GM21515 (cell line): ENCODE data around the gene ADAMTS7.
"Not testable (repeated sequence)": the region's sequence is repeated elsewhere in the genome, so short reads cannot be mapped to it uniquely, and the experiment has no call there.

Experiments used
- ATAC-seq: cut with Tn5 transposase; IDR thresholded peaks from one replicate; pipeline ENCODE4 v1.9.1; 2021; ENCODE audit not compliant: unreplicated experiment

The ADAMTS7 gene

DNA sequence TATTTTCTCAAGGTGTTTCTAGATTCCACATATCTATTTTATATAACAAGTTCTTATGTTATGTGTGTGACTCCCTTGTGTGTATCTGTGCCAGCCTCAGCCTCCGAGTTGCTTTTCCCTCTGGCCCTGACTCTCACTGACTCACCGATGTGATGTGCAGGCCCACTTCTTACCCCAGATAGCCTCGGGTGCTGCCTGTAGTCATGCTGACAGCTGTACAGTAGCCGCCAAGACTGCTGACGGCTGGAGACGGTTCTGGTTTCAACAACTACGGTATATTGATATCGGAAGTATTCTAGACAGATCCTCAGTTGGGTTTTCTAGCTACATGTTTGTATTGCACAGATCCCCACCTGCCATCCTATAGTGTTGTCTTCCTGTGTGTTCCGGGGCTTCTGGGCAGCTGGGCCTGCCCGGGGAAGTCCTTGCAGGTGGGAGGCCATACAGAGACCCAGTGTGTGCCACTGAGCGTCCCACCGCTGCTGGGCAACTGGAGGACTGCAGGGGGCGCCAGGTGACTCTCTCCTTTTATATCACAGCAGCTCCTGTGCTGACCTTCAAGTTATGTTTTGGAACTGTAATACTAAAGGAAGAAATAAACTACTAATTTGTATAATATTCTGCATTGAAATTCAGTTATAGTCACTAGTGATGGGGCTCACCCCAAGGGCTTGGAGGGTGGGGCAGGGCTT is 55.2 kb downstream of the ADAMTS7 start:
- not testable (repeated sequence) for ATAC-seq

DNA sequence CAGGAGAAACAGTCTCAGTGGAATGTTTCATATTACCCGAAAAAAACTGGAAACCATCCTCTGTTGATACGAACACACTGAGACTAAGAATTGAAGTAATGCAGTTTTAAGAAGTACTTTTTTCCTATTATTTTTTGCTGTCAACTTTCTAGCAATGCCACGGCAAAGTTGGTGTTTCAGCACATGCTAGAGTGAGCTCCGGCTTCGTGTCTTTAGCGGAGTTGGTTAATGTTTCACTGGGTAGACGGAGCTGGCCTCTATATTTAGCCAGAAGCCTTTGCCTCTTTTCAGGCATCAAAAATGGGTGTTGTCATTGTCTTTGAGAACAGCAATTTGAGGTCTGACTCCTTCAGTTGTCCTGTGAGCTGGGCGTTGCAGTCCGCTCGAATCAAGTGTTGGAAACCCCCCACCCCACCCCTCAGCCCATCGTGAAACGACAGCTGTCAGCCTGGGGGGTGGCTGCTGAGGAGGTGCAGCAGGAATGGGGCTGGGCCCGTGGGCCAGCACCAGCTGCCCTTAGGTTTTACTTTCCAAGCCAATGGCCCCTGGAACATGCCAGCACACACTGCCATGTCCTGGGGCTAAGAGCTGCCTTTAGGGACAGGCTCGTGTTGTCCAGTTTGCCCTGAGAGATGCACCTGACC is 56.5 kb downstream of the ADAMTS7 start:
- not testable (repeated sequence) for ATAC-seq

DNA sequence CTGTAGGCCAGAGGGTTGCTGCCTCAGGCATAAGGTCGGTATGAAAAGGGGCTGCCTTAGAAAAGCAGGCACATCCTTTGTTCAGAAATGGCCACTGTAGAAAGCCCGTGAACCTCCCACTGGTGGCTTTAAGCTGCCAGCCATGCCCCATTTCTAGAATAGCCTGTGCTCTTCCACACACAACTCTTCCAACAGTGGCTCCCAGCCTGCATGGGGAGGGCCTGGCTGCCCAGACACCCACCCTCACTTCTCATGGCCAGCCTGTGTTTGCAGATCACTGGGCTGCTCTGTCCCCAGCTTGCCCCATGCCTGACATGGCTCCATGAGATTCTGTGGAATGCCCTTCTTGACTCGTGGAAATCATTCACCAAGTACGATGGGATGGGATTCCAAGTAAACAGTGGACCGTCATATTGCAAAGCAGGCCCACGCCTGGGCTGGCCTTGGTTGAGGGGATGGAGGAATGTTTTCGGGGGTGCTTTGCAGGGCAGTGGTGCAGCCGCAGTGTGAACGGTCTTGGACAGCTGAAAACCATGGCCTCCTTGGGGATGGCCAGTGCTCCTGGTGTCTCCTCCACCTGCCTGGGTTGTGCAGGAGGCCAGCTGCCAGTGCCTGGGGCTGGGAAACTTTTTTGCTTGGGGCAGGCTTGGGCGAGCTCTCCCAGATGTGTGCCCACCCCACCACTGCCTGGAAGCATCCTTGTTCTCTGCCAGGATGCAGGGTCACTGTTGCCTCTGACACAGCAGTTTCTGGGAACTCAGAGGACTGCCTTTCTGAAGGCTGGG is 57.3 kb downstream of the ADAMTS7 start:
- not testable (repeated sequence) for ATAC-seq

DNA sequence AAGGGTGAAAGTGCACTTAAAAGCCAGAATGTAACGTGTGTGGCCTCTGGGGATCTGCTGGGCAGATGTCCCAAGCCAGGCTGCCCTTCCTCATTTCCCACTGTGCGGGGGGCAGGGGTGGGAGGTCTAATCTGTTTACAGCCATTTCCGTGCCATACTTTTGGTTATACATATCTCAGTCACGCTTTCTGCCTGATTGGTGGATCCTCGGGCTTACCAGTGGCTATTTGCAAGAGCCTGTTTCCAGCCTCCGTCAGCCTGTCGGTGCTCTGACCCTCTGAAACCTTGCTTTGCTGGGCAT is 58.0 kb downstream of the ADAMTS7 start:
- not testable (repeated sequence) for ATAC-seq

DNA sequence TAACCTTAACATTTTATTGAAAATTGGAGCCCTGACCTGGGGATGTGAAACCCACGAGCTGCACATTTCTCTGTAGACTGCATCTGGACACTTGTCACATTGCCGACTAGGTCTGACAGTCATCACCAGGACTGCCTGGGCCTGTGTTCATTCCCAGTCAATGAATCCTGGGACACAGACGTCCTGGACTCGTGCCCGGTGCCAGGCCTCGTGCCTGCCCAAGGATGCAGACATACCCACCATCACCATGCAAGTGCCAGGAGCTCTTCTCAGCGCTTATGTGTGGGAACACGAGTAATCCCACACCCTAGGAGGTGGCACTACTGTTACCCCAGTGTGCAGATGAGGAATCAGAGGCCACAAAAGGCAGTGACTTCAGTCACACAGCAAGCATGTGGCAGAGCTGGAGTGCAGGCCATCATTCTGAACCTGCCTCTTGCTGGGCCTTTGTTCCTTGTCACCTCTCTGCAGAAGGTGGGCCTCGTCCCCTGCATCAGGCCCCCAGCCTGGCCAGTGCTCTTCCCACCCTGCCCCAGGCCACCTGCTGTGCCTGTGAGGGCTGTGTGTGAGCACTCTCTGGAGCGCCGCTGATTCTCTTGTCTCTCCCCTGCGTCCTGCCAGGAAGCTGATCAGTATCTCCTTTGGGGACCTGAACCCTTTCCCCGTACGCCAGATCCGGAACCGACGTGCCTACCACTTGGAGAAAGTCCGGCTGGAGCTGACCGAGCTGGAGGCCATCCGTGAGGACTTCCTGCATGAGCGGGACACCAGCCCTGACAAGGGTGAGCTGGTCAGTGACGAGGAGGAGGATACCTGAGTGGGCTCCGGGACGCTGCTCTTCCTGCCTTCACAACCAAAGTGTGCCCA is 58.5 kb downstream of the ADAMTS7 start:
- ATAC-seq = no peak

DNA sequence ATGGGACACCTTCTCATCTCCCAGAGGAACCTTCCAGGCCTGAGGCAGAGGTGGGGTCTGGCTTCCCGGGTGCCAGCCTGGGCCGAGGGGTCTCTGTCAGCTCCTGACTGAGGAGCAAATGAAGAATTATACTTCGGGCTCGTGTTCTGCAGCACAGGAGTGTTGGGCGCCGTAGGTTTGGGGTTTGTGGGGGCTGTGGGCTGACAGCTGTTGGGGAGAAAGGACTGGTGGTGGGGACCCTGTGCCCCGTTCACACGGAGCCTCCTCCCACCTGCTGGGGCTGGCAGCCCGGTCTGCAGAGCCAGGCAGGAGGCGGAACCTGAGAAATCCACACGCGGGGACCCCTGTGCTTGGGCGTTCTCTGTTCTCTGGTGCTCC is 59.7 kb downstream of the ADAMTS7 start:
- ATAC-seq = no peak

DNA sequence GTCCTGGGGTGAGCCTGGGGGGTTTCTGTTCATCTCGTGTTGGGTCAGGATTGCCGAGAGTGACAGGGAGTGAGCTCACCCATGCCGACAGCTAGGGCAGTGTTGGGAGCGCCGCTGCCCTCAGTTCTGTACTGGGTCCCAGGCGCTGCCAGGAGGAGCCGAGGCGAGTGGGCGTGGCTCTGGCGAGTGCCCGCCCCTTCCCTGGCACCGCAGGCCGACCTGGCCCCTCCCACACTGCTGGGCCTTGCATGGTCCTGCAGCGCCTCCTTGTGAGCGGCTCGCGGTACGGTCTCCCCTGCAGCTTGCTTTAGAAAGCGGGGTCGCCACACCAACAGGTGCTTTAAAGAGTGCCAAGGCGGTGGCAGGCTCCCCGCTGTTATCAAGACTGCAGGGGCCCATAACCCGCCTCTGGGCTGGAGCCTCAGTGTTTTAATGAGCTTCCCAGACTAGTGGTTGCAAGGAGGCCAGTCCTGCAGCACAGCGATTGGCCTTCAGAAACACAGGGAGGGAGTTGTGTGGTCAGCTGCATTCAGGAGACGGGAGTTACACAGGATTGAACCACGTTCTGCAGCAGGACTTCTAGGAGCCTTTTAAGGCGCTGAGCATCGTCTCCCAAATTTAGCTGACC is 60.2 kb downstream of the ADAMTS7 start:
- peak; percentile 88 for ATAC-seq

DNA sequence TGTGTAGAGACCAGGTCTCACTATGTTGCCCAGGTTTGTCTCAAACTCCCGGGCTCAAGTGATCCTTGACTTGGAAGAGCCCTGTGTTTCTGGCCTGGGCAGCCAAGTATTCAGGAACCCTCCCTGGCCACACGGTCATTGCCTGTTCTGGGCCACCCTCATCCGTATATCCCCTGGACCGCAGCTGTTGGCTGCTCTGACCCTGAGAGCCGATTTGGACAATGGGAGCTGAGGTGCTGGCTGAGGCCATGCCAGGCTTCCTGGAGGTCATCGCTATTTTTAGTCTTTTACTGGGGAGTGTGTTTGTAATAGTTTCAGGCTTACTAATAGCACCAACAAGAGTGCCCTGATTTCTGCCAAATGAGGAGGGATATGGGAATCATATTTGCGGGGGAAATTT is 60.7 kb downstream of the ADAMTS7 start:
- no peak for ATAC-seq

DNA sequence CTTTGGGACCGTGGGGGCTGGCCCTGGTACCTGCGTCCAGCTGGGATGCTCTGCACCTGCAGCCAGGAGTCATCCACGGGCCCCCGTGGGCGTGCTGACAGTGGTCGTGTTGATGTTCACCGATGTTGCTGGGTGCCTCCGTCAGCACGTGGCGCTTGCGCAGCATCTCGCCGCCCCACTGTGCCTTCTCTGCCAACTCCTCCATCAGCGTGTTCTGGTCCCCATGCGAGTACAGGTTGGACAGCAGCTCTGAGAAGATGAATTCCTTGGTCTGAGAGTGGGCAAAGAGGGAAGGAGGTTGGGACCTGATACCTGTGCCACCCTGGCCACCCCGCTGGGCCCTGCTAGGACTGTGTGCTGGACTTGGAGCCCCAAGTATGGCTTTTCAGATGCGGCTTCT is 61.4 kb downstream of the ADAMTS7 start:
- ATAC-seq = no peak

DNA sequence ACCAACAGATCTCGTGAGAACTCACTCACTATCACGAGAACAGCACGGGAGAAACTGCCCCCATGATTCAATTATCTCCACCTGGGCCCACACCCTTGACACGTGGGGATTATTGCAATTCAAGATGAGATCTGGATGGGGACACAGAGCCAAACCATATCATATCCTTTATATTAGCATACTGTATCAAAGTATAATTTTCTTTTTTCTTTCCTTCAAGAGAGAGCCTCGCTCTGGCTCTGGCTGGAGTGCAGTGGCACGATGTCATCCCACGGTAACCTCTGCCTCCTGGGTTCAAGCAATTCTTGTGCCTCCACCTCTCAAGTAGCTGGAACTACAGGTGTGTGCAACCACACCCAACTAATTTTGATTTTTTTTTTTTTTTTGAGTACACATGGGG is 63.4 kb downstream of the ADAMTS7 start:
- not testable (repeated sequence) for ATAC-seq

DNA sequence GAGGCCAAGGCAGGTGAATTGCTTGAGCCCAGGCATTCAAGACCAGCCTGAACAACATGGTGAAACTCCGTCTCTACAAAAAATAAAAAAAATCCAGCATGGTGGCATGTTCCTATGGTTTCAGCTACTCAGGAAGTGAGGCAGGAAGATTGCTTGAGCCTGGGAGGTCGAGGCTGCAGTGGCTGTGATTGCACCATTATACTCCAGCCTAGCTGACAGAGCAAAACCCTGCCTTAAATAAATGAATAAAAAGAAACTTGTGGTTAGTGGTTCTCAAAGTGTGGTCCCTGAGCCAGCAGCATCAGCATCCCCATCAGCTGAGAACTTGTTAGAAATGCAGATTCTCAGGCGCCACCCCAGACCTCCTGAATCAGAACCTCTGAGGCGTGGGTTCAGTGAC is 69.6 kb downstream of the ADAMTS7 start:
- ATAC-seq = not testable (repeated sequence)

DNA sequence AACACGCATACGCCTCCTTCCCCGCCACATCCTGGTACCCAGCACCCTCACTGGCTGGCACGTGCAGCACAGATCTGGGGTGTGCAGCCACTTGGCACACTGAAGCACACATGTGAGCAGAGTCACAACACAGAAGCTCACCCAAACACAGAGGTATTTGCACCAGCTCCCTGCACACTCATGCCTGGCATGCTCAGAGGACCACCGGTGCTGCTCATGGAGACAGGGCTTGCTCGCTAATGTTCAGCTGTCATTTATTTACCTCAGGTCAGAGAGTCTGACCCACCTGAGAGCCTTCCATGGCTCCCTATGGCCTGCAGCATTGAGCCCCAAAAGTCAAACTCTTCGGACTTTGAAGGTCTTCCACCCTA is 70.4 kb downstream of the ADAMTS7 start:
- no peak for ATAC-seq

DNA sequence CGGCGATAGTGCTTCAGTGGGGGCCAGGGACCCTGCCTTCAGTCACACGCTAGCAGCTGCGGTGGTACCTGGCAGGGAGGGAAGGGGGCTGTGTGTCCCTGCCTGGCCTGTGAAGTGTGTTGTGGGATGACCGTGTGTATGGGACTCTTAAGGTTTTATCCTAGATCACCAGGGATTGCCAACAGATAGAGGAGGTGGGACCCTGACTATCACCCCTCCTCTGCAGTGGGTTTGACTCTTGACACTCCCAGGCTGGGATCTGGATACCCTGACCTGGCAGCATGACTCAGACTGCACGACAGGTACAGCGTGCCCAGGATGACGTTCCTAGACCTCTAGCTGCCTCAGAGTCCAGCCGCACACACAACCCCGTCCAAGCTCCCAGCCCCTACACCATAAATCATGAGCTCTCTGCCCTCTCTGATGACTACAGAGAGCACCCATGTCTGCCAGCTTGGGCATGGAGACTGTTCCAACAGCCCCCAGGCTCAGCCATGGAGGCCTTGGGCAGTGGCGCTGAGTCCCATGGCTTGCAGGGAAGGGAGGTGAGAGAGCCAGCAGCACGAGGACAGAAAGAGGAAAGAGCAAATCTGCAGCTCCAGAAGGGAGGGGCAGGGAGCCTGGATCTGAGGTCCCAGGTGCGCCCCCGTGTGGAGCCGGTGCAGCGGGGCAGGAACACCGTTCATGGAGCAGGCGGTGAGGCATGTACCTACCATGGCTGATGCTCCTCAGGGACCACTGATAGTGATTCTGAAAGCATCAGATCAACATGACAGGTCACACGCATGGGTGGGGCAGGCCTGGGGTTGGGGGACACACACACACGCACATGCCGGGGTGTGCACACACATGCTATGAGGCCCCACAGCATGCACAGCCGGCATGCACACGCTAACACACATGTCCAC is 71.0 kb downstream of the ADAMTS7 start:
- ATAC-seq = no peak

DNA sequence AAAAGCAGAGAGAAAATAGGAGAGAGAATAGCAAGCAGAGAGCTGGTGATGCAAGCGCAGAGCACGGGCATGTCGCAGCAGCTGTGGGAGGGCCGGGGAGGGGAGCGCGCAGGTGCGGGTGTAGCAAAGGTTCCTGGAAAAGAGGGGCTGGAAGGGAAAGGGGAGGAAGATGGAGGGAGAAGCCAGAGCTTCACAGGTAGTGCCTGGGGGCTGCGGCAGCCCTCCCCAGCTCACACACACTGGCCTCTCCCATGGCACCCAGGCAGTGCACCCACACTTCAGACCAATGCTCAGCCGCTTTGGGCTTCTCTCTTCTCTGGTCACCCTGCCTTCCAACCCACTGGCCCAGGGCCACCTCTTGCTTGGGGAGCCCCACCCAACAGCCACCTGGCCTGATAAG is 72.1 kb downstream of the ADAMTS7 start:
- ATAC-seq = no peak

DNA sequence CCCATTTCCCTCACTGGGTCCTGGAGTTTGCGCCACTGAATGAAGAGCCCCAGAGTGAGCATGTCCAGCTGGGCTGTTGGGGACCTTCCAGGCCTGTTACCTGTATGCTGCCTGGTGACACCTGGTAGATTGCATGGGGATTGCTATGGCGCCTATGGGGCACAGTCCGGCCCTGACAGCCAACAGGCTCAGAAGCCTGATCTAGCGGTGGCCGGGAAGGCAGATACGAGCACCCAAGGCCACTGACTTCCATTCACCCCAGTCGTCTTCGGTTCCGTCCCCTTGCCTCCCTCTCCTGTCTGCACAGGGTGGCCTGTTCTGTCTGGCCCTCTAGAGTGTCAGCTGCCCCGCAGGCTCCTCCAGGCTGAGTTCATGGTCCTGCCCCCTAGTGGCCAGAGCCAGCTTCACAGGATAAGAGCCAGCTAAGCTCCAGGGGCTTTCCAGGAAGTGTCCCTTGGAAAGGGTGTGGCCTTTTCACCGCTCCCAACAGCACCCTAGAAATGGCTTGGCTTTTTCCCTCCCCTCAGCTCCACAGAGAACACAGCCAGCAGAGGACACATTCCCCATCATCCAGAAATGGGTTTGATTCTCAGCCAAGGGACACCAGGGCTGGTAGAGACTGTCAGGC is 73.2 kb downstream of the ADAMTS7 start:
- not testable (repeated sequence) for ATAC-seq

DNA sequence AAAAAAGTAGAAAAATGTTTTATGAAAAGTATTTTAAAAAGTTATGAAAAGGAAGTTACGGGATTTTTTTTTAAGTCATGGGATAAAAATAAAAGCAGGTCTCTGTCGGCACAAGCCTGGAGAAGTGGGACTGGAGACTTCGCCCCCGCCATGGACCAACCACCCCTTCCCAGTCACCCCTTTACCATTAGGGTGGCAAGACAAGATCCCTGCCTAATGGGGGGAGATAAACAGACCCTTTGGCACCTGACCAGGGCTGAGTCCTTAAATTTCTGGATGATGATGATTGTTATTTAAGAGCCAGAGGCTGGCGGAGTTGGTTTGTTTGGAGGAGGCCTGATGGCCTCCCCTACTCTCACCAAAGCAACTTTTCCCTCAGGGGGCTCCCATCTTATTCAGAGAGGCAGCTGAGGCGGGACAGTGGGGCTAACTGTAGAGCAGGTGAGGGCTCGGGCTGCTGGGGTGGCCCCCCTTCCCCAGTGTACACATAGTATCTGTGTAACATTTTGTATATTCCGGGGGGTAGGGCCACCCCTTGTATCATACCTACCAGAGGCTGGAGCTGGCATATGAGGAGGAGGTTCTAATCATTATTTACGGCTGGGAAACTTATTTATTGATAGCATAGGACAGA is 74.0 kb downstream of the ADAMTS7 start:
- ATAC-seq = no peak

DNA sequence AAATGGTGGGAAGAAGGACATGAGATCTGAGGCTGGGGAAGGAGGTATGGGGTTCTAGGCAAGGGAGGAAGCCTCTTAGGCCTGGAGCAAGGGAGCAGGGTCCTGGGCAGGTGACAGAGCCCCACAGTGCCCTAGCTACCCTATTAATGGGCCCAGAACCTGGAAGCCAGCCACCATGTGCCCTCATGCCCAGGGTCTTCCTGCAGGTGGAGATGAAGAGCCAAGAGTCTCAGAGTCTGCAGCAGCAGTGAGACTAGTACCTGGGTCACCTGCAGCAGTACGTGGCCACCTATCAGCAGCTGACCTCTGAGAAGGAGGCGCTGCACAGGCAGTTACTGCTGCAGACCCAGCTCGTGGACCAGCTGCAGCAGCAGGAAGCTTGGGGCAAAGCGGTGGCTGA is 75.0 kb downstream of the ADAMTS7 start:
- ATAC-seq = not testable (repeated sequence)

DNA sequence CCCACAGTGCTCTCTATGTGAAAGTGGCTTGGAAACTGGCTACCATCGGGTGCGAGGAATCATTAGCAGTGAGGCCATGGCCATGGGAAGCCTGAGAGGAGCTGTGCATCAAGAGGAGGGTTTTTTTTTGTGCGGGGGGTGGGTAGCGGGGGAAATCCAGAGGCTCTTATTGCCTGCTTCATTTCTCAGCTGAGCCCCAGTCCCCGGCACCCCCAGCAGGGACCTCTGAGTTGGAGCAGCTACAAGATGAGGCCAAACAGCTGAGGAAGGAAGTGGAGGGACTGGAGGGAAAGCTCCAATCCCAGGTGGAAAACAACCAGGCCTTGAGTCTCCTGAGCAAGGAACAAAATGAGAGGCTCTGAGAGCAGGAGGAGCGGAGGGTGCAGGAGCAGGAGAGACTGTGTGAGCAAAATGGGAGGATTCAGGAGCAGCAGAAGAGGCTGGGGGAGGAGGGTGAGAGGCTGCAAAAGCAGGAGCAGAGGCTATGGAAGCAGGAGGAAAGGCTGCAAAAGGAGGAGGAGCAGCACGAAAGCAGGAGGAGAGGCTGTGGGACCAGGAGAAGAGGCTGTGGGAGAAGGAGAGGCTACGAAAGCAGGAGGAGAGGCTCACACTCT is 76.7 kb downstream of the ADAMTS7 start:
- no peak for ATAC-seq

DNA sequence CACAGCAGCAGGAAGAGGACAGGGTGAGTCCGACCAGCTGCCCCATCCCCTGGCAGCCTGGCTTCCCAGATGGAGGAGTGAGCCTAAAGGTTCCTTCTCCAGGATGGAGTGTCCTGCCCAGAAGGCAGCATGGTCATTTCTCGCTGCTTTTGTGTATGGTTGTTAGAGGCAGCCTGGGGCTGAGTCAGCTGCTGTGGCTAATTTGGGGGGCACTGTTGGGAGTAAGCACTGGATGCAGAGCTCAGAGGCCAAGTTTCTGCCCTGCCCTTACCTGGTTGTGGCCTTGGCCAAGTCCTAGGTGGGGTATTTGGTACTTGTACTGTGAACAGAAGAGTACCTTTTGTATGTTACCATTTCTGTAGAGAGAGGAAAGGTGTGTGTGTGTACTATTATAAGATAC is 78.6 kb downstream of the ADAMTS7 start:
- ATAC-seq = no peak
